HCT116 (cell line): Measurements from ENCODE around the gene GNAS-AS1.

Experiments
- CTCF ChIP-seq, 3 experiments: fragments of 200-600 bp in 1 of 3; sonication (generic) in 1 of 3; IDR thresholded peaks in 2 of 3; conservative IDR thresholded peaks in 1 of 3; 2 replicates each; pipeline ENCODE4 v1.5.1; 2012 to 2017; ENCODE audit warnings: low read depth in 2 of 3, low read length in 2 of 3, antibody characterized with exemption in 1 of 3, borderline replicate concordance in 1 of 3, control low read depth in 1 of 3, mild to moderate bottlenecking in 1 of 3, mixed read lengths in 1 of 3, mixed run types in 1 of 3, moderate library complexity in 1 of 3; ENCODE audit not compliant: insufficient read depth in 1 of 3
- EGR1 ChIP-seq: IDR thresholded peaks from 2 replicates; pipeline ENCODE4 v1.6.1; 2012; ENCODE audit warnings: low read depth
- ZFX ChIP-seq: fragments of 450-650 bp; IDR thresholded peaks from 2 replicates; pipeline ENCODE4 v1.6.1; 2017

GRCh38 chr20:58774214-58774613 lies 76.5 kb downstream of the GNAS-AS1 start:
- TF ChIP-seq CTCF (IDR thresholded peaks at IDR 0.05 in 2 of 3, conservative IDR thresholded peaks at IDR 0.05 in 1 of 3; ENCODE audit: borderline replicate concordance in 1 of 3, insufficient read depth in 1 of 3, low read depth in 2 of 3, low read length in 2 of 3): no peak
- TF ChIP-seq EGR1: no peak
- no peak for TF ChIP-seq ZFX
